Measurements from ENCODE around the gene MEGF9.
"Not testable (repeated sequence)": the region's sequence is repeated elsewhere in the genome, so short reads cannot be mapped to it uniquely, and the experiment has no call there.

The MEGF9 gene

DNA sequence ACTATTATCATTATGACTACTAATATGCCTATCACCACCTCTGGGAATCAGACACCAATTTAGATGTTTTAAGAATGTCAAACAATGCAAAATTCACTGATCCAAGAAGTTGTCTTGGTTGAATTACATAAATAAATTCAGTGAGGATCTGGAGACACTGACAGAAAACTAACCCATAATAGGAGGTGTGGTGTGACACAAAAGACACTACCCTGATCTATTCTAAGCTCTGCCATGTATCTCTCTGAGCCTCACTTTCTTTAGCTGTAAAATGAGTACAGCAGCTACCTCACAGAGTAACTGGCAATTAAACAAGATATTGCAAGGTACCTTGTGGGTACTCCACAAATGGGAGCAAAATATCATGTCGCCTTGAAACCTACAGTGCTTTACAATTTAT is 141.8 kb downstream of the MEGF9 start:
- no peak for DNase-seq (ENCODE audit: low read depth in 2 of 2)

DNA sequence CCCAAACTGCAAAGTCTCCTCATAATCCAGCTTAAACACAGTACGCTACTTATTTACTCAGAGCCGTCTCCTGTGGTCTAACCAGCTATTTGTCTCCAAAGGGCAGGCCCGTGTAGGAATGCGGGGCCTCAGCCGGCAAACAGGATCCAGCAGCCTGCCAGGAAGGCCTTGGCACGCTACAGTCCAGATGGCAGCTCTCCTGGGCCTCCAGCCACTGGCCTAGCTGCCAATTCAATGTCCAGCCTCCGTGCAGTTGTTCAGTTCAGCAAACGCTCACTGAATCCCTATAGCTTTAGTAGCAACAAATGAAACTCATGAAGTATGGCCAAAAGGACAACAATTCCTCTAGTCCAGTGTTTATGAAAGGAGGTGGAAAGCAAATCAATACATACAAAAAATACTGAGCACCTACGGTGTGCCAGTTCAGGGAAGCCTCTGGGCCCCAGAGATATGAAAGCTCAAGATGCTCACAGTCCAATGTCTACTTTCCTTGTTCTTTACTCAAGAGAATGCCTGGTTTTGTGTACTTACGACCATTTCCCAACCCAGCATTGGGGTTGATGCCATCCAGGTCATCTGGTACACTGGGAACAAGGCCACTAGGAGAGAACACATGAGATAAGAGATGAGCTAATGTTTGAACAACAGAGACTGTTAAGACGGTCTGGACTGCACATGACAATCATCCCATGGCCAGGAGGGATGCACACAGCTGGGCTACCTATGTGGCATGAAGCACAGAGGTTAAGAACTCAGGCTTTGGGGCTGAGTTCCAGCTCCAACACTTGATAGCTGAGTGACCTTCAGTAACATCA is 142.6 kb downstream of the MEGF9 start:
- no peak for DNase-seq (ENCODE audit: low read depth in 2 of 2)

DNA sequence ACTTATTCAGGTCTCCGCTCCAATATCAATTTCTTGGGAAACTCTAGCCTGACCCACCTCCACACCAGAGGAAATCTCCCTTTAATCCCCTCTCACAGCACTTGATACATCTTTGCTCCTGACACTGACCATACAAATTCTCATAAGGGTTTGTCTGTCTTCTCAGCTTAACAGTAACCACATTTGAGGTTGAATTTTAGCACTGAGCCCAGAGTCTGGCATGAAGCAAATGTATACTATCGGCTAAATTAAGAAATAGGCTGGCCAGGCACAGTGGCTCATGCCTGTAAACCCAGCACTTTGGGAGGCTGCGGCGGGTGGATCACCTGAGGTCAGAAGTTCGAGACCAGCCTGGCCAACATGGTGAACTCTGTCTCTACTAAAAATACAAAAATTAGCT is 144.0 kb downstream of the MEGF9 start:
- no peak for DNase-seq (ENCODE audit: low read depth in 2 of 2)

DNA sequence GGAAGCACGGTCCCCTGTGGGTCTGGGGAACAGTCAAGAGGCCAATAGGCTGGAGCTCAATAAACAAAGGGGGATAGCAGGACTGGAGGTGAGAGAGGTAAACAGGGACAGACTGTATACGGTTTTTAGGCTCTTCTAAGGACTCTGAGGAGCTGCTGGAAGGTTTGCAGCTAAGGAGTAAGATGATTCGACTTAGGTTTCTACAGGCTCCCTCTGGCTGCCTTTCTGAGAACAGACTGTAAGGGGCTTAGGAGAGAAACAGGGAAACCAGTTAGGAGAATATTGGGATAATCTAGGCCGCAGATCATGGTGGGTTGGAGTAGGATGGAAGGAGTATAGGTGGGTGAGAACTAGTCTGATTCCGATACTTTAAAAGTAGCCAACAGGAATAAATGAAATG is 144.7 kb downstream of the MEGF9 start:
- DNase-seq (ENCODE audit: low read depth in 2 of 2): no peak

DNA sequence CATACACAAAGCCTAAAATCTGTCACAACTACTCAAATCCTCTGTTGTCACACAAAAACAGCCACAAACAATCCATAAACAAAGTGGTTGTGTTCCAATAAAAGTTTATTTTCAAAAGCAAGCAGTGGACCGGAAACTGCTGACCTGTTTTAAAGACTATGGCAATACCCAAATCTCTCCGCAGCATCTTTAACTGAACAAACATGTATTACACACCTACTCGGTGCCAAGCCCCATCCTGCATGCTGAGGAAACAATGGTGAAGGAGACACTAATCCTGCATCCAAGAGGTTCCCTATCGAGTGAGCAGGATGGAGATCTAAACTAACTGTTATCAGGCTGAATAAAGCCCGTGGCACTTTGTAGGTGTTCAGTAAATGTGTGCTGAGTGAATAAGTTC is 145.5 kb downstream of the MEGF9 start:
- DNase-seq (ENCODE audit: low read depth in 2 of 2): no peak

DNA sequence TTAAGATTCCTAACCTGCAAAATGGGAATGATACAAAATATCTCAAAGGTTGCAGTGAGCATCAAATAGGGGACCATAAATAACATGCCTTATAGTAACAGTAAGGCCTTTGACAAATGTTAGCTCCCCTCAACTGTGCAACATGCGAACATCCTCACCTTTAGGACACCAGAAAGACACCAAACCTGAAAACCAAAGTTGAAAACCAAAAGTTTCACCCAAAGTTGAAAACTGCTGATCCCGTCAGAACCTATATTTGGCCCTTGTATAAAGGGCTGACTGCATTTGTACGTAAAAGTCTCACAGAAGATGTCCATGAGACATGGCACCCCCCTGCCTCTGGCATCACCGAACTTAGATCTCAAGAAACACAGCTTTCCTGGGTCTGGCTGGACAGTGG is 146.4 kb downstream of the MEGF9 start:
- no peak for DNase-seq (ENCODE audit: low read depth in 2 of 2)

DNA sequence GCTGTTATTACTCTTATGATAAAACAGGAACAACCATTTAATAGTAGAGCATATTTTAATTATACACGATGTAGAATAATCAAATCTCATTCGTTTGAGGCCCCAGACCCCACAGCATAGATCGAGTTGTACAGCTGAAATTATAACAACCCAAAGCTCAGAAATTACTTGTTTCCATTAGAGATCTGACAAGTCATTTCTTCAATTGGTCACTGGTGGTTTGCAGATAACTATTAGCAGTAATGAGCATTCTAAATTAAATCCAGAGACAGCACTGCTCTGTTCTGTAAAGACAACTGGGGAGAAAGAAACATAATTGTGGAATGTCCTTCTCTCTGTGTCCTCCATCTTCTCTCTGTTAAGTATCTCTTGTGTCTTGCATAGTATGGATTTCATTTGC is 147.2 kb downstream of the MEGF9 start:
- DNase-seq (ENCODE audit: low read depth in 2 of 2): no peak

DNA sequence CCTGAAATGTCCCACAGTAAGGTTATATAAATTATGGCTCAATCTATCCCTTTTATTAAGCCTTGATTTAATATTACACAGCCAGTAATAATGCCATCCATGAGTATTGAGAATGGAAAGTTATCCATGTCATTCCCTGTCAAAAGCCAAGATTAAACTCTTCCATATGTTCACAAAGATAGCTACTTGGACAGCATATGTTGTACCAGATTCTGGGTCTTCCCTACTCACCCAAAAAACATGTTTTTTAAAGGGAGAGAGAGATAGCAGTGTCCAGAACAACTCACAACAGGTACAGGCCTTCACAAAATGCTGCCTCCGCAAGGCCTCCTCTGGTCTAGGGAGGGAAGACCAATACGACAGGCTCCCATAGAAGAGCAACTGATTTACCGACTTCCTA is 149.7 kb downstream of the MEGF9 start:
- DNase-seq (ENCODE audit: low read depth in 2 of 2): no peak

DNA sequence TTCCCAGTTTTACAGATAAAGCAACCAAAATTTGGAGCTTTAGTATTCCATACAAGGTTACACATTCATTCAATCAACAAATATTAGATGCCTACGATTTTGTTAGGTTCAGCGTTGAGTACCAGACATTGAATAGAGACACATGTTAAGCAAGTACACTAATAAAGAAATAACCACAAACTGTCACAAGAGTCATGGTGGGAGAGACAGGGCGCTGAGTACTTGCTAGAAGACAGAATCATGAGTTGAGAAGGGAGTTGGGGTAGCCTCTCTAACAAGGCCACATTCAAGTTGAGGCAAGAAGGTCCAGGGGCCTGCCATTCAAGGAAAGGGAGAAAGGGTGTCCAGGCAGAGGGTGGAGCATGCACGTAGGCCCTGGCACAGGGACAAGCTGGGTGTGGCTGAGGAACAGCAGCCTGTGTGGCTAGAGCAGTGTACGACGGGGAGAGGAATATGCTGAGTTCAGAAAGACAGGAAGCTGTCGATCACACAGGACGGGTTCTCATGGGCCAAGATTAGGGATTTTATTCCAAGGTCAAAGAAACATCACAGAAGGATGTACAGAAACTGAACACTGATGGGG is 151.3 kb downstream of the MEGF9 start:
- DNase-seq (ENCODE audit: low read depth in 2 of 2): no peak

DNA sequence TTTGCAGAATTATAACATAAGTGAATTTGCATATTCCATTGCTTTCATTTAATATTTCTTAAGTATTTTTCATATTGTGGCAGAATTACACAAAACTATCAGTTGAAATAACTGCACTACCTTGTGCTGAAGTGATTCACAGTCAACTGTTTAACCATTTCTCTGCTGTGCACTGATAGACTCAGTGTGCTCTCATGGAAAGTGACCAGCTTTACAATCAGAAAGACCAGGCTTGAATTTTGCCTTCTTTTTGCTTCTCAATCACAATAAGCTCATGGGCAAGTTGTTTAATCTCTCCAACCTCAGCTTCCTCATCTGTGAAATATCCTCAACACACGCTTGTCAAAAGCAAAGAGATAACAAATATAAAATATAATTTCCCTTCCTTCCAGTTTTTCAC is 152.6 kb downstream of the MEGF9 start:
- DNase-seq (ENCODE audit: low read depth in 2 of 2): no peak

DNA sequence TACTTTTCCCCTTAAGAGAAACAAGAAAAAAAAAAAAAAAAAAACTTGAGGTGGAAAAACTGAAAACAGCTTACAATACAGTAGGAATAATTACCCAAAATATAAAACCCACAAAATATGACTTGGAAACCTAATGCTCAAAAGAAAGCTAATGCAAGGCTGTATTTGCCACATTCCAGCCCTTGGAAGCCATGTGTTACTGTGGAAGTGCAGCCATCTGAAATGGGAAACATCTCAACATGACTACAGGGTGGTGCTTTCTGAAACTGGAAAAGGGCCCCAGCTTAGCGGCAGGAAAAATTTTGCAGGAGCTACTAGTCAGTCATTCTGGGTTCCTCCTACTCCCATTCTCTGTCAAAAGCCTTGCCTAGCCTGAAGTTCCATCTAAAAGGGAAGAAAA is 154.7 kb downstream of the MEGF9 start:
- no peak for DNase-seq (ENCODE audit: low read depth in 2 of 2)

DNA sequence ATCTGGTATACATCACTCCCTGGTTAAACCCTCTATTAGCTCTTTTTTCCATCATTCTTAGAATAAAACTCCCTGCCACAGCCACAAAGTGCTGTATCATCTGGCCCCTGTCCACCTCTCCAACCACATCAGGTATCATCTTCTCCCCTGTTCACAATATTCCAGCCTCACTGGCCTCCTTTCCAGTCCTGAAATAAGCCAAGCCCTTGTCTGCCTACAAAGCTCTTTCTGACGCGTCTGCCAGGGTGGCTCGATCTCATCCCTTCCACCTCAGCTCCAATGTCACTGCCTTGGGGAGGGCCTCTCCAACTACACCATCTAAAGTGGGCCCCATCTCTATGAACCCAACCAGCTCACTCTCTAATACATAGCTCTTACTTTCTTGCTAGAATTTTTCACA is 155.8 kb downstream of the MEGF9 start:
- DNase-seq (ENCODE audit: low read depth in 2 of 2): no peak

DNA sequence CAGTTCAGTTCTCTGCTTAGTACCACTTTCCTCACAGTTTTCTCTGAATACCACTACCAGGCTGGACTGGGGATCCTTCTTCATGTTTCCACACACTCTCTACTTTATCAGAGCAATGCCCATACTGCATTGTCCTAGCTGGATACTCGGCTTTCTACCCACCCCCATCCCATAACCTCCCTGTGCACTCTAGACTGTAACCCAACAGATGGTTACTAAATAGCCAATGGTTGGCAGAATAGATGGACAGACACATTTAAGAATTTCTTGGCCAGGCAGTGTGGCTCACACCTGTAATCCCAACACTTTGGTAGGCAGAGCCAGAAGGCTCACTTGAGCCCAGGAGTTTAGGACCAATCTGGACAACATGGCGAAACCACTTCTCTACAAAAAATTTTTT is 157.1 kb downstream of the MEGF9 start:
- DNase-seq (ENCODE audit: low read depth in 2 of 2): no peak

DNA sequence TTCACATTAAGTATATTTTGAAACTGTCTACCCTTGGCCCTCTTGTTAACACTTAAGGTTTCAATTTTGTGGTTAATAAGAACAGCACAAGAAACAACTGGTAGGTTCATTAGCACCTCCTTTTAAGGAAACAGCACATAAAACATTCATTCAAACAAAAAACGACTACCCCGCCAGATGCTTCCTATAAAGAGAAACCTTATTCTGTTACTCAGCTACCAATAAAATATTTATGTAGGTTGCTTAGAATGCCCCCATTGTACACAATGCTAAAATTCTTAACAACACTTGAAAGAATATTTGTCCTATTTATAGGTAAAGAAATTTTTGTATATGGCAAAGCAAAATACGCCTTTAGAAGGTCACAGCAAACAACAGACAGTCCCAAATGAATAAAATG is 157.5 kb downstream of the MEGF9 start:
- DNase-seq (ENCODE audit: low read depth in 2 of 2): no peak

DNA sequence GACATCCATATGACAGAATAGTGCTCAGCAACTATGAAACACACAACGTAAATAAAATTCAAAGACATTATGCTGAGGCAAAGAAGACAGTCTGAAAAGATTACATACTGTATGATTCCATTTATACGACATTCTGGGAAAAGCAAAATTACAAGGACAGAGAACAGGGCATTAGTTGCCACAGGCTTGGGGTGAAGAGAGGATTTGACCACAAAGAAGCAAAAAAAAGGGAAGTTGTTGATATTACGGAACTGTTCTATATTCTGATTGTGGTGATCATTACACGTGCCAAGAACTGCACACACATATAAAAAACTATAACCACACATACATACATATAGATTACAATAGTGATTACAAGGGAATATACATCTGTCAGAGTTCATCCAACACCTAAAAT is 158.4 kb downstream of the MEGF9 start:
- no peak for DNase-seq (ENCODE audit: low read depth in 2 of 2)

DNA sequence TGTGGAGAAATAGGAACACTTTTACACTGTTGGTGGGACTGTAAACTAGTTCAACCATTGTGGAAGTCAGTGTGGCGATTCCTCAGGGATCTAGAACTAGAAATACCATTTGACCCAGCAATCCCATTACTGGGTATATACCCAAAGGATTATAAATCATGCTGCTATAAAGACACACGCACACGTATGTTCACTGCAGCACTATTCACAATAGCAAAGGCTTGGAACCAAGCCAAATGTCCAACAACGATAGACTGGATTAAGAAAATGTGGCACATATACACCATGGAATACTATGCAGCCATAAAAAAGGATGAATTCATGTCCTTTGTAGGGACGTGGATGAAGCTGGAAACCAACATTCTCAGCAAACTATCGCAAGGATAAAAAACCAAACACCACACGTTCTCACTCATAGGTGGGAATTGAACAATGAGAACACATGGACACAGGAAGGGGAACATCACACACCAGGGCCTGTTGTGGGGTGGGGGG is 162.0 kb downstream of the MEGF9 start:
- not testable (repeated sequence) for DNase-seq (ENCODE audit: low read depth in 2 of 2)

All from stimulated activated CD8-positive, alpha-beta memory T cell treated with anti-CD3 and anti-CD28 coated beads, Interleukin-7, amount 100 ng/mL, for 1 hour (primary cell).